AG09319 (cell line): ENCODE results near the gene PPIC.

Experiments
- DNase-seq: peaks from one replicate; pipeline ENCODE4 v3.0.0-alpha.2; 2010; ENCODE audit warnings: low read depth; ENCODE audit errors: extremely low read depth
- CTCF ChIP-seq: IDR thresholded peaks from 2 replicates; pipeline ENCODE4 v1.5.1; 2011; ENCODE audit warnings: low read depth, mild to moderate bottlenecking, inconsistent platforms, low read length, moderate library complexity

The PPIC gene

DNA sequence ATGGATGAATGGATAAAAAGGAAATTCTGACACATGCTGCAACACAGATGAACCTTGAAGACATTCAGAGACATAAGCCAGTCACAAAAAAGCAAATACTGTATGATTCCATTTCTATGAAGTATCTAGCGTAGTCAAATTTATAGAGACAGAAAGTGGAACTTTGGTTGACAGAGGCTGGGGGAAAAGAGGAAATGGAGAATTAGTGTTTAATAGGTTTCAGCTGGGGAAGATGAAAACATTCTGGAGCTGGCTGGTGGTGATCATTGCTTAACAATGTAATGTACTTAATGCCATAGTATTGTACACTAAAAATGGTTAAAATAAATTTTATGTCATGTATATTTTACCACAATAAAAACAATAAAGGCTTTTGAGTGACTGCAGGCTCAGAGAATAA, 24.2 kb downstream of the PPIC start:
- DNase-seq = no peak
- no peak for TF ChIP-seq CTCF

GRCh38 chr5:123007754-123008153, 28.8 kb downstream of the PPIC start:
- DNase-seq = no peak
- no peak for TF ChIP-seq CTCF

DNA sequence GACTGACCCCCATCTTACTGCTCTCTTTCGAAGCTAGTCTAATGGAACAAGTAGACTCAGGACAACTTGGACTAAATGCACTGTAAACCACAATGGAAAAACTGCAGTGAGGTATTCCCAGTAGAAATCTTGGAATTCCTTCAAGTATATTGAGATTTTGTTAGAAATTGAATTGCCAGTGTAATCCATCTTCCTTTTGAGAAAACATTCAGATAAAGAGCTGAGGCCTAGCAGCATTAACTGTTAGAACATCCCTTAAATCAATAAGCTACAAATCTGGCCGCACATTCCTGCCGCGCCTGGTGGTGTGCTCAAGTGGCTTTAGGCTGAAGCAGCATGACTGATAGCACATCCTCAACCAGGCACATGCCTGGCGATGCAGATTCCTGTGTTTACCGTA, 29.3 kb downstream of the PPIC start:
- TF ChIP-seq CTCF = no peak
- no peak for DNase-seq

DNA sequence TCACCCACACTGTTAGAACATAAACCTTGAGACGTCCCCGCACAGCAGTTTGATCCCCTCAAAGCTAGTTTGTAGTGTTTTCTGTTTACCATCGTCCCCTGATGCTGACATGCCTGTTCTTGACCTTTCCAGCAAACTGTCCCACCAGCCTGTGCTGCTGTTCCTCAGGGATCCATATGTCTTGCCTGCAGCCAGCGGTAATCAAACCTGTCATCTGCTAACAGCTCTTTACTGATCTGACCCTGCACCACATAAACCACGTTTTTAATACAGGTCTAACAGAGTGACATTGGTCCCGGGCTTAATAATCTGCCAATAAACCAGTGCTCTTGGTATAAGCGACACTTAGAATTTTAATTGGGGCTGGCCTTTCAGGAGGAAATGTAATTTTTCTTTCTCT, 34.7 kb downstream of the PPIC start:
- no peak for TF ChIP-seq CTCF
- no peak for DNase-seq

DNA sequence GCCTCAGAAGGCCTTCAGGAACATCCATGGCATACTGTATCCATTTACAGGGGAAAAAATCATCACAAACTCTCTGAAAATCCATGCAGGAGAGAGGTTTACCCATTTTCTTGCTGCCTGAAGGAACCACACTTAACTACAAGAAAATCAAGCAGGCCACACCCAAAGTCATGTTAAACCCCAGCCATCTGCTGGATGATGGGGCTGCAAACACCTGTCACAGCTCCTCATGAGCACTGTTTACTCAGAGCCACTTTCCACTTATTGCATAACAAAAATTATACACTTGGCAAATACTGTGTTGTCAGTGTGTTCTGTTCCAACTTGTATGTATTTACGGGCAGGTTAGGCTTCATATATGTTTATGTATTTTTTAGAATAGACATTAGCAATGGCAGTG, 35.8 kb downstream of the PPIC start:
- DNase-seq = no peak
- TF ChIP-seq CTCF = no peak

DNA sequence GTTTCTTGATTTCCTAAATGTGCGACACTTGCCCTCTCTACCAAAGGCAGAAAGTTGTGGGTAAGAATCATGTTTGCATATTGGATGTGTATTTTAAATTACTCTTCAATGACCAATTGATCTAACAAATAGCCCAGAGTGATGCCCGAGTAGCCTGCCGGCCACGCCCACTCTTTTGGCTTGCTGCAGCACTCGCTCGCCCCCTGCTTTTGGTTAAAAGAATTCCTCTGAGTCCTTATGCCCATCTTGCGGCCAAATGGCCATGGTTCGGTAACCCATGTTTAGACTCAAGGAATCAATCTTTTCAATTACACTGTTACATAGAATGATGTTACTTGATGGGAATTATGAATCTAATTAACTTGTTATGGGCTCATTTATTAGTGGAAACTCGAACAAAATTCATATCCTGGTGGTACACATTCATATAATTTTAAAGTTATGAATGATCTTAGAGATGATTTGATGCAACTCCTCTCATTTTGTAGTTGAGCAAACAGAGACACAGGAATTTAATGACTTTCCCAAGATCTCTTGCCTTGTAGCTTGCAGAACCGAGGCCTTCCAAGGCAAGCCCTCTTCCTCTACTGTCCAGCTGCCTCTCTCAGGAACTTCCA, 36.5 kb downstream of the PPIC start:
- TF ChIP-seq CTCF = peak; percentile 30
- no peak for DNase-seq

GRCh38 chr5:122997294-122997693, 39.2 kb downstream of the PPIC start:
- TF ChIP-seq CTCF = no peak
- no peak for DNase-seq
